H1 (cell line): ENCODE results near the gene PNRC2. TPM values are rescaled to one million over a fixed set of nuclear protein-coding genes. Genes with fewer than 3 reads are reported as not detected.

Experiments used
- CTCF ChIA-PET: fragments of 300-600 bp; sonication (Branson Sonifier 250); formaldehyde crosslinking; loops from one replicate; lab custom pipeline; 2021; ENCODE audit not compliant: partially characterized antibody; lab: Charles Lee
- POLR2A ChIA-PET: fragments of 300-600 bp; sonication (Branson Sonifier 250); formaldehyde crosslinking; loops from one replicate; lab custom pipeline; 2021; ENCODE audit warnings: inconsistent platforms; ENCODE audit not compliant: partially characterized antibody; lab: Charles Lee
- DNase-seq, 2 experiments: peaks; one replicate each; pipeline versions ENCODE4 v3.0.0 to v3.0.0-alpha.2; 2010 to 2022; ENCODE audit warnings: low spot score in 2 of 2, low read depth in 1 of 2, mixed read lengths in 1 of 2
- FAIRE-seq: peaks from 2 replicates; lab custom pipeline; 2011; peaks lifted over from hg19 to GRCh38; lab: Jason Lieb, UNC
- H2AFZ ChIP-seq: 2 replicates; pipeline ENCODE4 v1.8.1; 2012; ENCODE audit warnings: low read length, inconsistent platforms
- H2AK5ac ChIP-seq: 2 replicates; pipeline ENCODE4 v1.6.1; 2013; ENCODE audit warnings: low read depth, low read length
- H2BK120ac ChIP-seq: replicated peaks from 2 replicates; pipeline ENCODE3; 2013; ENCODE audit warnings: low read depth, low read length, inconsistent platforms
- H2BK12ac ChIP-seq: 2 replicates; pipeline ENCODE4 v1.6.1; 2013; ENCODE audit warnings: low read depth, low read length
- H2BK15ac ChIP-seq: 2 replicates; pipeline ENCODE4 v1.6.1; 2013; ENCODE audit warnings: low read length
- H2BK20ac ChIP-seq: 2 replicates; pipeline ENCODE4 v1.6.1; 2013; ENCODE audit warnings: low read length
- H2BK5ac ChIP-seq: 2 replicates; pipeline ENCODE4 v1.6.1; 2013; ENCODE audit warnings: low read depth, low read length
- H3K14ac ChIP-seq: 2 replicates; pipeline ENCODE4 v1.6.1; 2013; ENCODE audit warnings: inconsistent platforms; ENCODE audit not compliant: insufficient read length
- H3K18ac ChIP-seq: 2 replicates; pipeline ENCODE4 v1.6.1; 2013; ENCODE audit warnings: low read length; ENCODE audit errors: extremely low read depth
- H3K23ac ChIP-seq: 2 replicates; pipeline ENCODE4 v1.6.1; 2013; ENCODE audit warnings: inconsistent platforms; ENCODE audit not compliant: insufficient read length
- H3K23me2 ChIP-seq: 2 replicates; pipeline ENCODE4 v1.6.1; 2013; ENCODE audit warnings: low read depth, low read length
- H3K27ac ChIP-seq: 2 replicates; pipeline ENCODE4 v1.6.1; 2011; ENCODE audit warnings: low read depth, low read length, inconsistent platforms
- H3K27me3 ChIP-seq, 4 experiments: replicated peaks in 1 of 4; 1 replicate in 1 of 4; 2 replicates in 3 of 4; pipeline versions ENCODE4 v1.6.1 to v1.8.1; 2011 to 2013; ENCODE audit warnings: low read length in 3 of 4, mild to moderate bottlenecking in 3 of 4, inconsistent platforms in 2 of 4, mixed read lengths in 2 of 4, moderate library complexity in 1 of 4; ENCODE audit not compliant: control insufficient read depth in 3 of 4, insufficient read depth in 3 of 4; ENCODE audit errors: extremely low read depth in 1 of 4
- H3K36me3 ChIP-seq, 4 experiments: 2 replicates each; pipeline versions ENCODE4 v1.6.1 to v1.8.1; 2011 to 2013; ENCODE audit warnings: mild to moderate bottlenecking in 4 of 4, low read length in 3 of 4, moderate library complexity in 2 of 4, control low read depth in 1 of 4, inconsistent platforms in 1 of 4; ENCODE audit not compliant: insufficient read depth in 4 of 4, control insufficient read depth in 2 of 4
- H3K4ac ChIP-seq: replicated peaks from 2 replicates; pipeline ENCODE3; 2013; ENCODE audit warnings: low read length, low read depth, mixed read lengths, inconsistent platforms; ENCODE audit not compliant: insufficient read length
- H3K4me1 ChIP-seq, 4 experiments: replicated peaks in 1 of 4; 1 replicate in 1 of 4; 2 replicates in 3 of 4; pipeline versions ENCODE4 v1.6.1 to v1.8.1; 2011 to 2013; ENCODE audit warnings: low read length in 3 of 4, inconsistent platforms in 2 of 4, mixed read lengths in 1 of 4; ENCODE audit not compliant: insufficient read depth in 4 of 4, control insufficient read depth in 3 of 4
- H3K4me2 ChIP-seq, 2 experiments: 2 replicates each; pipeline versions ENCODE4 v1.6.1 to v1.8.1; 2011 to 2013; ENCODE audit warnings: low read depth in 2 of 2, low read length in 2 of 2, control low read depth in 1 of 2, inconsistent platforms in 1 of 2, mild to moderate bottlenecking in 1 of 2; ENCODE audit not compliant: insufficient read depth in 1 of 2
- H3K4me3 ChIP-seq, 4 experiments: fragments of 200-600, 300-600 bp in 1 of 4; sonication (generic), shearing (Covaris generic), sonication (Bioruptor Twin) in 1 of 4; 2 replicates each; pipeline versions ENCODE4 v1.5.1 to v1.8.1; 2011 to 2016; ENCODE audit warnings: low read length in 4 of 4, low read depth in 3 of 4, control low read depth in 2 of 4, inconsistent platforms in 2 of 4, mild to moderate bottlenecking in 2 of 4, mixed read lengths in 1 of 4, moderate library complexity in 1 of 4; ENCODE audit not compliant: insufficient read depth in 2 of 4; ENCODE audit errors: extremely low read depth in 1 of 4
- H3K56ac ChIP-seq: replicated peaks from 2 replicates; pipeline ENCODE3; 2013; ENCODE audit warnings: low read depth, mild to moderate bottlenecking, mixed read lengths, low read length, inconsistent platforms; ENCODE audit not compliant: insufficient read length
- H3K79me1 ChIP-seq: 2 replicates; pipeline ENCODE4 v1.6.1; 2013; ENCODE audit warnings: low read depth, low read length, control low read depth
- H3K79me2 ChIP-seq, 2 experiments: 2 replicates each; pipeline versions ENCODE4 v1.6.1 to v1.8.1; 2012 to 2013; ENCODE audit warnings: low read length in 2 of 2, mild to moderate bottlenecking in 2 of 2, inconsistent platforms in 1 of 2; ENCODE audit not compliant: insufficient read depth in 2 of 2, control insufficient read depth in 1 of 2
- H3K9ac ChIP-seq, 4 experiments: replicated peaks in 1 of 4; 1 replicate in 1 of 4; 2 replicates in 3 of 4; pipeline versions ENCODE4 v1.6.1 to v1.8.1; 2011 to 2013; ENCODE audit warnings: low read depth in 3 of 4, low read length in 3 of 4, control low read depth in 2 of 4, mild to moderate bottlenecking in 2 of 4, moderate library complexity in 2 of 4, inconsistent platforms in 1 of 4; ENCODE audit errors: extremely low read depth in 1 of 4
- H3K9me3 ChIP-seq, 2 experiments: 2 replicates each; pipeline versions ENCODE4 v1.6.1 to v1.8.1; 2012 to 2013; ENCODE audit warnings: mild to moderate bottlenecking in 2 of 2, moderate library complexity in 2 of 2, control low read depth in 1 of 2, inconsistent platforms in 1 of 2, low read depth in 1 of 2, low read length in 1 of 2, mixed read lengths in 1 of 2; ENCODE audit not compliant: insufficient read depth in 2 of 2
- H4K20me1 ChIP-seq, 2 experiments: replicated peaks in 1 of 2; 2 replicates each; pipeline versions ENCODE3 to v1.8.1; 2011 to 2013; ENCODE audit warnings: inconsistent platforms in 2 of 2, low read length in 2 of 2, mild to moderate bottlenecking in 1 of 2; ENCODE audit not compliant: insufficient read depth in 2 of 2, control insufficient read depth in 1 of 2
- H4K5ac ChIP-seq: 2 replicates; pipeline ENCODE4 v1.6.1; 2013; ENCODE audit warnings: low read length, low read depth, mixed read lengths, inconsistent platforms; ENCODE audit not compliant: insufficient read length
- H4K8ac ChIP-seq: 2 replicates; pipeline ENCODE4 v1.8.0; 2013; ENCODE audit warnings: mild to moderate bottlenecking, moderate library complexity, low read length, inconsistent platforms; ENCODE audit not compliant: insufficient read depth; ENCODE audit errors: extremely low read depth
- H4K91ac ChIP-seq: replicated peaks from 2 replicates; pipeline ENCODE3; 2013; ENCODE audit warnings: low read length, mixed read lengths, inconsistent platforms; ENCODE audit not compliant: insufficient read length
- BRCA1 ChIP-seq: IDR thresholded peaks from 2 replicates; pipeline ENCODE4 v1.6.1; 2012; ENCODE audit warnings: low read depth, low read length, improper control_type of control experiment
- WGBS, 2 experiments: shearing (Covaris generic) in 1 of 2; methylation state at CpG; one replicate each; pipeline versions ENCODE4 v1.1.6 to v1.1.7; 2013 to 2015; ENCODE audit warnings: low lambda C conversion rate in 2 of 2, mixed read lengths in 2 of 2, inconsistent platforms in 1 of 2, low coverage in 1 of 2, missing lambda C conversion rate in 1 of 2; ENCODE audit not compliant: insufficient replicate concordance in 2 of 2, insufficient coverage in 1 of 2, insufficient read length in 1 of 2; ENCODE audit errors: extremely low coverage in 1 of 2, missing lambda C conversion rate in 1 of 2; 5-methylcytosine and 5-hydroxymethylcytosine counted together
- polyA plus RNA-seq, 7 experiments: library from polyadenylated mRNA; depleted of rRNA in 3 of 7; stranded (reverse) in 5 of 7; unstranded in 2 of 7; fragments of >200 nt in 5 of 7; fragments of 200-250 nt in 2 of 7; gene quantifications; 1 replicate in 5 of 7; 2 replicates in 1 of 7; 4 replicates in 1 of 7; pipeline versions ENCODE4 v1.2.1 to v1.2.3, GENCODE V29; 2011 to 2013; ENCODE audit warnings: missing spikeins in 2 of 7, mixed read lengths in 2 of 7
- total RNA-seq: library from RNA; stranded (reverse); fragmentation: NEBNext Ultra II Directional; extraction: Animal tissue kit (Norgen Biotek cat#: 25700); gene quantifications from 2 replicates; pipeline ENCODE4 v1.2.1, GENCODE V29; 2021

The PNRC2 gene
- total and polyA plus RNA-seq, 2 of the 8 experiments (the other 6 are each of a cell fraction or from before 2014, with no cell fraction given), result 57.5 to 147 TPM

GRCh38 chr1:23924601-23925000, 35.0 kb upstream of the PNRC2 start:
- Histone ChIP-seq H2BK5ac (no peak overlapping the region), H3K9ac (no peak overlapping the region), H3K4me2 (no peak overlapping the region), H4K5ac (no peak overlapping the region), H3K79me2 (no peaks in the 10 kb centered on the region), H3K79me1 (no peaks in the 10 kb centered on the region), H3K9me3 (no peaks in the 10 kb centered on the region; a peak in 1 of 4 replicates), H4K91ac (no peak overlapping the region), H3K56ac (no peak overlapping the region), H2BK15ac (no peak overlapping the region), H2BK120ac (no peak overlapping the region), H4K20me1 (no peaks in the 10 kb centered on the region), H3K4me3 (no peak overlapping the region), H2BK20ac (no peak overlapping the region), H3K27ac (no peak overlapping the region), H3K23me2 (no peaks in the 10 kb centered on the region), H3K4ac (no peak overlapping the region), H2BK12ac (no peak overlapping the region), H2AFZ (no peak overlapping the region), H2AK5ac (no peak overlapping the region), H3K14ac (no peak overlapping the region), H4K8ac (no peak overlapping the region), H3K27me3 (no peaks in the 10 kb centered on the region), H3K36me3 (no peaks in the 10 kb centered on the region), H3K4me1 (no peaks in the 10 kb centered on the region), H3K18ac (no peak overlapping the region), H3K23ac (no peak overlapping the region)
- ChIA-PET POLR2A (no interaction called here), CTCF (interaction anchor here (1.3 kb wide), 1 partner anchor 9 kb away, joined by 3 read pairs; no protein-coding TSS in a partner anchor)
- WGBS, 2 experiments, result 91% methylated on average over 11 of the region's 11 CpGs; no CpG with 5 or more reads in 1 of the 2 experiments
- no peak for TF ChIP-seq BRCA1
- FAIRE-seq (no peak), DNase-seq (no peak)
